Adipocyte (in vitro differentiated cells): ENCODE data around the gene TMEM223.

ENCODE experiments used
- DNase-seq: peaks from one replicate; pipeline ENCODE4 v3.0.0-alpha.2; 2015; ENCODE audit warnings: low read depth
- H3K27me3 ChIP-seq: replicated peaks from 2 replicates; pipeline ENCODE4 v1.7.0; 2013; ENCODE audit warnings: mild to moderate bottlenecking, low read length, moderate library complexity; ENCODE audit not compliant: control insufficient read depth, insufficient read depth
- H3K36me3 ChIP-seq: 2 replicates; pipeline ENCODE4 v1.7.0; 2013; ENCODE audit warnings: low read length, mild to moderate bottlenecking, moderate library complexity; ENCODE audit not compliant: control insufficient read depth, insufficient read depth, severe bottlenecking
- H3K4me1 ChIP-seq: 2 replicates; pipeline ENCODE4 v1.7.0; 2013; ENCODE audit warnings: mild to moderate bottlenecking, low read length, moderate library complexity; ENCODE audit not compliant: control insufficient read depth, insufficient read depth
- H3K4me3 ChIP-seq: 2 replicates; pipeline ENCODE4 v1.7.0; 2013; ENCODE audit warnings: mild to moderate bottlenecking, low read length, moderate library complexity
- H3K9ac ChIP-seq: 2 replicates; pipeline ENCODE4 v1.7.0; 2013; ENCODE audit warnings: mild to moderate bottlenecking, low read length, moderate library complexity
- H3K9me3 ChIP-seq: 2 replicates; pipeline ENCODE4 v1.7.0; 2013; ENCODE audit warnings: mild to moderate bottlenecking, low read length, moderate library complexity; ENCODE audit not compliant: control insufficient read depth

The TMEM223 gene

DNA sequence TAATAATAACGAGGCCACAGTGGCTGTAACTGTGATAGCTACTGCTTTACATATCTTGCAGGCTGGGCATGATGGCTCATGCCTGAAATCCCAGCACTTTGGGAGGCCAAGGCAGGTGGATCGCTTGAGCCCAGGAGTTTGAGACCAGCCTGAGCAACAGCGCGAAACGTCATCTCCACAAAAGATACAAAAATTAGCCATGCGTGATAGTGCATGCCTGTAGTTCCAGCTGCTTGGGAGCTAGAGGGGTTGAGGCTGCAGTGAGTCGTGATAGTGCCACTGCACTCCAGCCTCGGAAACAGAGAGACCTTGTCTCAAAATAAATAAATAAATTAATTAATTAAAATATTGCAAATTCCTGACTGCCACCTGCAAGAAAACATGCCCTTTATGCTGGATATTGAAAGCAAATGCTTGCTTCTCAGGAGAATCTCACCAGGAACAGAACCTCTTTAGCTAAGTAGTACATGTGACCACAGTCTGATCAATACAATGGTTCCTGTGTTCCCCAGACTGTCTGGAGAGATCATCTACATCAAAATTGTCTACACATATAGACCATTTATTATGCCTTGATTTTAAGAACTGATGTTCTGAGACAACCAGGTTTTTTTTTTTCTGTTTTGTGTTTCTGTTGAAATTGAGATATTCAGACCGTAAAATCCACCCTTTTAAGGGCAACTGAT, 44.2 kb downstream of the TMEM223 start:
- H3K36me3 ChIP-seq: no peaks in the 10 kb centered on the region
- no peaks in the 10 kb centered on the region for H3K9me3 ChIP-seq
- peaks cover 1% of the 10 kb centered on the region for H3K4me1 ChIP-seq
- DNase-seq: no peak
- H3K9ac ChIP-seq: no peak overlapping the region
- H3K27me3 ChIP-seq: no peaks in the 10 kb centered on the region
- no peak overlapping the region for H3K4me3 ChIP-seq
